Measurements from ENCODE around the gene DNAJC4.

- TF ChIP-seq CTCF (IDR thresholded peaks at IDR 0.05; ENCODE audit: poor library complexity) (no peak), EZH2 (IDR thresholded peaks at IDR 0.05; ENCODE audit: borderline replicate concordance) (no peak)
These were observed 15.1 kb downstream of the DNAJC4 start for GRCh38 chr11:64245401-64245796.

Measured in hepatocyte (in vitro differentiated cells).